ENCODE measurements around the gene TALDO1.

Gene TALDO1

GRCh38 chr11:747158-748006 lies at the start of gene TALDO1:
Gene TALDO1, plus strand, starts transcription at chr11:747464. Its CDS starts 18 bp downstream, at chr11:747482.
- peak; percentile 84 for DNase-seq

- no peak for DNase-seq
Observed at GRCh38 chr11:697811-698311, 49.4 kb upstream of the TALDO1 start.

GRCh38 chr11:698493-699115 lies 48.7 kb upstream of the TALDO1 start:
- DNase-seq: no peak

GRCh38 chr11:699116-699508 lies 48.2 kb upstream of the TALDO1 start:
- DNase-seq: no peak

DNA sequence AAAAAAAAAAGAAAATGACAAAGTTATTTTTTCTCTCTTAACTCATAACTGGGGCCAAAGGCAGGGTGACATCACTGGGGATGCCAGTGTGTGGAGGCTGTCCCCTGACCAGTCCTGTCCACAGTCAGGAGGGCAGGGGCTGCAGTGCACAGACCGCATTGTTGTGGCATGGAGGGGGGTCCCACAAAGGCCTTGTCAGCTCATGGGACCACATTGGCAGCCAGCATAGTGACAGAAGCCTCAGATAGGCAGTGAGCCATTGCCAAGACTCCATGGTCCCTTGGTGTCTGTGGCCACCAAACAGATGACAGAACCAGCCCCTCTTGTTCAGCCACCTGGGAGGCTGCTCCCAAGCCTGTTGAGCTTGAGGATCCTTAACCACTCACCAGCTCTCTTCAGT lies 47.5 kb upstream of the TALDO1 start:
- no peak for DNase-seq

GRCh38 chr11:701741-702461 lies 45.4 kb upstream of the TALDO1 start:
- no peak for DNase-seq

- no peak for DNase-seq
Observed at GRCh38 chr11:702462-703461, 44.5 kb upstream of the TALDO1 start.

GRCh38 chr11:703506-703905 lies 43.8 kb upstream of the TALDO1 start:
- DNase-seq: no peak

DNA sequence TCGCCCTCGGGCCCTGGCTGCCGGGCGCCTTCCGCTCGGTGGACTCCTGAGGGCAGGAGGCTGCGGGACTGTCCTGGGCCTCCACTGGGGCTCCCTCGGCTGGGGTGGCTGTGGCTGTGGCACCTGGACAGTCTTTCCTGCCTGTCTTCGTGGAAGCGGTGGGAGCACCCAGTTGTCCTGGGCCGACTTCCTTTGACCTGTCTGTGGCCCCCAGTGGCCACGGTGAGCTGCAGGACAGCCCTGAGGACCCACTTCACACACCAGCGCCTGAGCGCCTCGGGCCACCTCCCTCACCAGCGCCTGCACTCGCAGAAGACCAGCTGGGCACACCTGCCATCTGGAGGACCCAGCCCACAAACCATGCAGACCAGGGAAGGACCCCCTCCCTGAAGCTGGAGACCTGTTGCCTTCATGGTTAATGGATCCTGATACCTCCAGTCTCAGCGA lies 43.0 kb upstream of the TALDO1 start:
- DNase-seq: no peak

GRCh38 chr11:704781-705645 lies 42.3 kb upstream of the TALDO1 start:
- DNase-seq: no peak

DNA sequence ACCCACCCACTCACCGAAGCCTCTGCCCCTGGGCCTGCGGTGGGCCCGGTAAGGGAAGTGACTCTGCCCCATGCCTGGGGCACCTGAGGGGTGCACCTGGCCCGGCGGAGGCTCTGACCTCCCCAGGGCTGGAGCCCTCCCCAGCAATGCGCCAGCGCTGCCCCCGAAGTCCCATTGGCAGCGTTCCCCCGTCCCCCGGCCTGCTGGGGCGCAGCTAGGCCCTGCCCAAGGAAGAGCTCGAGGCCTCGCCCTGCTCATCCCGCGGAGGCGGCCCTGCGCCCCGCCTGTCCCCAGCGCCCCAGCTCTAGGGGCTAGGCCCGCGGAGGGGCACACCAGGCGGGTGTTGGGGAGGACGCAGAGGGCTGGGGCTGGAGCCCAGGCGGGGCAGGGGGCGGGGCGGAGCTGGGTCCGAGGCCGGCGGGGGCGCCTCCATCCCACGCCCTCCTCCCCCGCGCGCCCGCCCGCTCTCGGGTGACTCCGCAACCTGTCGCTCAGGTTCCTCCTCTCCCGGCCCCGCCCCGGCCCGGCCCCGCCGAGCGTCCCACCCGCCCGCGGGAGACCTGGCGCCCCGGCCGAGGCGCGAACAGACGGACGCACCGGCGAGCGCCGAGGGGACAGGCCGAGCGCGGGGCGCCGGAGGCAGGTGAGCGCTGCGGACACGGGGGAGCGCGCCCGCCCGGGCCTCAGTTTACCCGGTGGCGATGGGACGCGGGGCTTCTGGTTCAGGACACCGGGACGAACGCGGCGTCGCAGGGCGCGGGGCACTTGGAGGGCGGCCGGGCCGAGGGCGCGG lies 41.4 kb upstream of the TALDO1 start, which contains the start of gene EPS8L2:
Gene EPS8L2, plus strand, starts transcription at position 586 of the 793 bp plus-strand sequence. CDS start 3,177 bp downstream, outside the sequence.
- no peak for DNase-seq

DNA sequence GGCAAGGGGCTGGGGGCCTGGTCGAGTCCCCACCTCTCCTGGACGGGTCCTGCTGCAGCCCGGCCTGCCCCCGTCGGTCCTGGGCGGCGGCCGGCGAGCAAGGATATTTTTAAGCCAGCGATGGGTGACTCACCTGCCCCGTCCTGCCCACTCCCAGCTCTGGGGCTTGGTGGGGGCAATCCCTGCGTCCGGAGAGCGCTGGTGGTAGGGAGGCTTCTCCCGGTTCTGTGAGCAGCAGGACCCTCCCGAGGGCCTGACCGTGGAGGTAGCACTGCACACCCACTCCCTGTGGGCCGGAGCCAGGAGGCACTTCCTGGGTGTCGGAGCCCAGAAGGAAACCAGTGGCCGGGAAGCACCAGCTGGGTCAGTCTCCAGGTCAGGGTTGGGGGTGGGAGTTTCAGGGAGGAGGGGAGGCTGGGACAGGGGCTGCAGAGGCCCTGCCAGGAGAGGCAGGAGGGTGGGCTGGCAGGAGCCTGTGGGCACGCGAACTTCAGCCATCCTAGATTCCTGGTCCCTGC lies 40.8 kb upstream of the TALDO1 start:
- DNase-seq: no peak

DNA sequence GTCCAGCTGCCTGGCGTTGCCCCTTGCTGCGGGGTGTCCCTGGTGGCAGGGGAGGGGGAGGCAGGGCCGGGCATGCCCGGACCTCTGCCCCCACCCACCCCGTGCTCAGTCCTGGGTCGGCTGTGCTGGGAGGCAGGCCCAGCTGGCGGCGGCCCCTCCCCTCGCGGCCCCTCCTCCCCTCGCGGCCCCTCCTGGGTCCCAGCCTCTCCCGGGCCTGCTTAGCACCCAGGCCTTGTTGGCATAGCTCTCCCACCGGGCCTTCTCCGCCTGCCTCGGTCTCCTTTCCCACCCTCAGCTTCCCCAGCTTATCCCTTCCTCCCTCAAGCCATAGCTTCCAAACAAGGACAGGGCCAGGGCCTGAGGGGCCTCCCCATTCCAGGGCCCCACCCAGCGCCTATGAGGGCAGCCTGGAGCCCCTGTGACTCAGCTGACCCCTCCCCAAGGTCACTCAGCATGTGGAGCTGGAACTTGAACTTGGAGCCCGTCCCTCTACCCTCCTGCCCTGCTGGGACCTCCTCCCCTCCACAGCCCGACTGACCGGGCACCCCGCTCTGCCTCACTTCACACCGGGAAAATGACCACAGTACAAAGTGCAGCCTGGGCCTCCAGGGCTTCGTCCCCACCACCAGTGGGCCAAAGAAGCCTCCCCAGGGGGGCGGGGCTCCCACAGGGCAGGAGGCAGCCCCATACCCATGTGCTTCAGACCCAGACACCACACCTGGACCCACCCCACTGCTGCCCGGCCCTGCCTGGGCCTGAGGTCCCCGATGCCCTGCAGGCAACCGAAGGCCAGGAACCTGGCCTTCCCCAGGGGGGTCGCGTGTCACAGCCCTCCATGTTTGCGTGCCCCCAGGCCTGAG lies 40.1 kb upstream of the TALDO1 start:
- DNase-seq: no peak

DNA sequence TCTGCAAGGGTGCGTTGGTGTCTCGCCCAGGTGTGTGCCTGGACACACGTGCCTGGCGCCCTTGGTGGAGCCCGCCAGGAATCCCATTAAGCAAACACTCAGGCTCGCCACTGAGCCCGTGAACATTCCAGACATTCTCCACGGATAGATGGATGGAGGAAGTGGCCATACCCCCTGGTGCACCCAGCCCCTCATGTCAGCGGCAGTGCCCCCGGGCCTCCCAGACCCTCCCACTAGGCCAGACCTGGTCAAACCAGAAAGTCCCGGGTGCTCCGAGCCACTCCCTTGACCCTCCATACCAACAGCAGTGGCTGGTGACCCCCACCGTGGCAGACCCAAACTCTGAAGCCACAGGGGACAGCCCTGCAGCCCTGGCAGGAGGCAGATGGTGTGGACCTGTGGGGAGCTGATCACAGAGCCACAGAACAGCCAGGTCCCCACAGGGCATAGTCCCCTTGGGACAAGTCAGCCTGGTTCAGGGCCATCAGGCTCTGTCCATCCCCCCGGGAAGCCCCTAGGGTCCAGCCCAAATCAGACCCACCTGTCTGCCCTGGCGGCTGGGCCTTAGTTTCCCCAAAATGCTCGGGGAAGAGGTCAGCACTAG lies 39.3 kb upstream of the TALDO1 start:
- no peak for DNase-seq

- DNase-seq: no peak
Observed at GRCh38 chr11:708511-708910, 38.8 kb upstream of the TALDO1 start.

- no peak for DNase-seq
Observed at GRCh38 chr11:709109-709997, 37.9 kb upstream of the TALDO1 start.

- no peak for DNase-seq
Observed at GRCh38 chr11:714436-714835, 32.8 kb upstream of the TALDO1 start.

All from activated naive CD4-positive, alpha-beta T cell treated with anti-CD3 and anti-CD28 coated beads, Interleukin-2, amount 50 U/mL, for 16 hours (primary cell).